Mucosa of rectum (tissue), 2 donors: ENCODE measurements around the gene IL12RB1.
"Not testable (repeated sequence)": the region's sequence is repeated elsewhere in the genome, so short reads cannot be mapped to it uniquely, and the experiment has no call there.

Experiments
- H3K27ac ChIP-seq, 2 donors: one replicate each; pipeline ENCODE4 v1.7.0; 2013; ENCODE audit warnings: inconsistent platforms in 2 of 2, low read depth in 2 of 2, low read length in 2 of 2
- H3K27me3 ChIP-seq, 2 donors: one replicate each; pipeline ENCODE4 v1.7.0; 2013; ENCODE audit warnings: low read length in 2 of 2; ENCODE audit not compliant: control insufficient read depth in 2 of 2, insufficient read depth in 2 of 2
- H3K36me3 ChIP-seq, 2 donors: one replicate each; pipeline ENCODE4 v1.7.0; 2013; ENCODE audit warnings: low read length in 2 of 2; ENCODE audit not compliant: control insufficient read depth in 2 of 2, insufficient read depth in 2 of 2
- H3K4me1 ChIP-seq, 2 donors: one replicate each; pipeline ENCODE4 v1.7.0; 2013; ENCODE audit warnings: low read length in 2 of 2, mild to moderate bottlenecking in 1 of 2; ENCODE audit not compliant: control insufficient read depth in 2 of 2, insufficient read depth in 2 of 2
- H3K4me3 ChIP-seq, 2 donors: one replicate each; pipeline ENCODE4 v1.7.0; 2013; ENCODE audit warnings: low read length in 2 of 2
- H3K9ac ChIP-seq, 2 donors: one replicate each; pipeline ENCODE4 v1.7.0; 2013; ENCODE audit warnings: low read length in 2 of 2, low read depth in 1 of 2, mild to moderate bottlenecking in 1 of 2
- H3K9me3 ChIP-seq, 2 donors: one replicate each; pipeline ENCODE4 v1.7.0; 2013; ENCODE audit warnings: low read length in 2 of 2; ENCODE audit not compliant: control insufficient read depth in 2 of 2
- donor health status: healthy.
- donor health status: Normal muscosa, but diverticular disease.

The IL12RB1 gene

GRCh38 chr19:18089726-18090125, 3.0 kb upstream of the IL12RB1 start:
- H3K27ac ChIP-seq: peak overlapping the region in 1 of 2 donors; percentile 75
- no peaks in the 10 kb centered on the region for H3K27me3 ChIP-seq
- no peaks in the 10 kb centered on the region for H3K9me3 ChIP-seq
- H3K4me3 ChIP-seq: no peak overlapping the region
- H3K9ac ChIP-seq: no peak overlapping the region
- peaks cover 4 to 15% of the 10 kb centered on the region in 2 donors for H3K4me1 ChIP-seq
- no peaks in the 10 kb centered on the region for H3K36me3 ChIP-seq

GRCh38 chr19:18089096-18089541, 2.4 kb upstream of the IL12RB1 start:
- H3K4me3 ChIP-seq: not testable (repeated sequence)

GRCh38 chr19:18085702-18086457, 854 bp downstream of the IL12RB1 start:
- Histone ChIP-seq H3K4me1 (peaks cover 2 to 12% of the 10 kb centered on the region in 2 donors), H3K27ac (no peak overlapping the region), H3K4me3 (peak overlapping the region in 1 of 2 donors; percentile 75), H3K36me3 (peaks cover 0 to 2% of the 10 kb centered on the region in 2 donors), H3K9ac (no peak overlapping the region), H3K27me3 (no peaks in the 10 kb centered on the region), H3K9me3 (no peaks in the 10 kb centered on the region)

More at GRCh38 chr19:18089096-18089541, 2.4 kb upstream of the IL12RB1 start:
- Histone ChIP-seq H3K27ac (peak overlapping the region in 1 of 2 donors; percentile 75), H3K4me1 (peaks cover 4 to 15% of the 10 kb centered on the region in 2 donors)
- not testable (repeated sequence) for H3K9me3 ChIP-seq, H3K36me3 ChIP-seq, H3K9ac ChIP-seq, H3K27me3 ChIP-seq

GRCh38 chr19:18083929-18084684, 2.6 kb downstream of the IL12RB1 start:
- H3K27ac ChIP-seq: no peak overlapping the region
- no peaks in the 10 kb centered on the region for H3K27me3 ChIP-seq
- H3K9ac ChIP-seq: no peak overlapping the region
- H3K4me1 ChIP-seq: no peaks in the 10 kb centered on the region
- H3K9me3 ChIP-seq: no peaks in the 10 kb centered on the region
- no peak overlapping the region for H3K4me3 ChIP-seq
- H3K36me3 ChIP-seq: peaks cover 0 to 2% of the 10 kb centered on the region in 2 donors

- H3K27me3 ChIP-seq: no peaks in the 10 kb centered on the region
- H3K36me3 ChIP-seq: no peaks in the 10 kb centered on the region
- H3K9me3 ChIP-seq: no peaks in the 10 kb centered on the region
- H3K4me3 ChIP-seq: no peak overlapping the region
- no peaks in the 10 kb centered on the region for H3K4me1 ChIP-seq
- no peak overlapping the region for H3K9ac ChIP-seq
- no peak overlapping the region for H3K27ac ChIP-seq
These were observed 12.5 kb downstream of the IL12RB1 start for GRCh38 chr19:18074192-18074591.

- H3K36me3 ChIP-seq: no peaks in the 10 kb centered on the region
- H3K27me3 ChIP-seq: no peaks in the 10 kb centered on the region
- no peak overlapping the region for H3K27ac ChIP-seq
- no peak overlapping the region for H3K4me3 ChIP-seq
- no peaks in the 10 kb centered on the region for H3K4me1 ChIP-seq
- no peaks in the 10 kb centered on the region for H3K9me3 ChIP-seq
- no peak overlapping the region for H3K9ac ChIP-seq
These were observed 13.5 kb downstream of the IL12RB1 start for GRCh38 chr19:18073197-18073596.

GRCh38 chr19:18072335-18072734, 14.4 kb downstream of the IL12RB1 start:
- no peak overlapping the region for H3K4me3 ChIP-seq
- H3K9me3 ChIP-seq: no peaks in the 10 kb centered on the region
- H3K27me3 ChIP-seq: no peaks in the 10 kb centered on the region

GRCh38 chr19:18070181-18070580, 16.6 kb downstream of the IL12RB1 start:
- no peaks in the 10 kb centered on the region for H3K4me1 ChIP-seq
- H3K9ac ChIP-seq: no peak overlapping the region
- H3K27me3 ChIP-seq: no peaks in the 10 kb centered on the region
- no peaks in the 10 kb centered on the region for H3K9me3 ChIP-seq
- H3K36me3 ChIP-seq: no peaks in the 10 kb centered on the region
- H3K4me3 ChIP-seq: no peak overlapping the region
- H3K27ac ChIP-seq: no peak overlapping the region

More at GRCh38 chr19:18072335-18072734, 14.4 kb downstream of the IL12RB1 start:
- Histone ChIP-seq H3K27ac (no peak overlapping the region), H3K36me3 (no peaks in the 10 kb centered on the region), H3K9ac (no peak overlapping the region), H3K4me1 (no peaks in the 10 kb centered on the region)

GRCh38 chr19:18069383-18069782, 17.4 kb downstream of the IL12RB1 start:
- H3K4me3 ChIP-seq: no peak overlapping the region
- no peaks in the 10 kb centered on the region for H3K4me1 ChIP-seq
- H3K9ac ChIP-seq: no peak overlapping the region
- H3K27me3 ChIP-seq: no peaks in the 10 kb centered on the region
- H3K36me3 ChIP-seq: no peaks in the 10 kb centered on the region
- H3K27ac ChIP-seq: no peak overlapping the region
- no peaks in the 10 kb centered on the region for H3K9me3 ChIP-seq

GRCh38 chr19:18068395-18068794, 18.3 kb downstream of the IL12RB1 start:
- no peaks in the 10 kb centered on the region for H3K27me3 ChIP-seq
- H3K36me3 ChIP-seq: no peaks in the 10 kb centered on the region
- H3K4me1 ChIP-seq: no peaks in the 10 kb centered on the region
- no peak overlapping the region for H3K27ac ChIP-seq
- no peak overlapping the region for H3K9ac ChIP-seq
- no peaks in the 10 kb centered on the region for H3K9me3 ChIP-seq
- H3K4me3 ChIP-seq: no peak overlapping the region
